Stomach (tissue), 9 donors: ENCODE measurements around the gene DNAH10. TPM values are rescaled to one million over a fixed set of nuclear protein-coding genes. Genes with fewer than 3 reads are reported as not detected.
A peak's percentile ranks its signal among the peaks of the same experiment; 100 is the strongest.

Experiments
- DNase-seq, 2 donors: peaks; one replicate each; pipeline versions ENCODE4 v3.0.0 to v3.0.0-alpha.2; 2013 to 2019
- H3K27ac ChIP-seq, 5 donors: fragments of 200-600 bp in 4 of 5; sonication (generic) in 4 of 5; one replicate each; pipeline ENCODE4 v1.5.1; 2013 to 2019; ENCODE audit warnings: mild to moderate bottlenecking in 1 of 5, moderate library complexity in 1 of 5
- H3K27me3 ChIP-seq, 3 donors: fragments of 200-600 bp; sonication (generic); one replicate each; pipeline ENCODE4 v1.5.1; 2017 to 2019; ENCODE audit warnings: mixed run types in 1 of 3
- H3K36me3 ChIP-seq, 4 donors: fragments of 200-600 bp; sonication (generic); 1 replicate in 3 of 4; 2 replicates in 1 of 4; pipeline ENCODE4 v1.5.1; 2016 to 2019
- H3K4me1 ChIP-seq, 4 donors: fragments of 200-600 bp; sonication (generic); one replicate each; pipeline ENCODE4 v1.5.1; 2016 to 2019
- H3K4me3 ChIP-seq, 4 donors: fragments of 200-600 bp; sonication (generic) in 3 of 4; one replicate each; pipeline ENCODE4 v1.5.1; 2016 to 2019; ENCODE audit warnings: mild to moderate bottlenecking in 1 of 4
- H3K9me3 ChIP-seq, 4 donors: fragments of 200-600 bp; sonication (generic); one replicate each; pipeline ENCODE4 v1.5.1; 2016 to 2019
- CTCF ChIP-seq, 7 experiments: fragments of 450-650 bp in 4 of 7; fragments of 200-600 bp in 3 of 7; sonication (generic) in 3 of 7; IDR thresholded peaks; one replicate each; pipeline ENCODE4 v1.5.1; 2016 to 2019; ENCODE audit warnings: antibody characterized with exemption in 7 of 7, control low read depth in 2 of 7, mild to moderate bottlenecking in 1 of 7
- EP300 ChIP-seq: sonication (generic); formaldehyde crosslinking; IDR thresholded peaks from one replicate; pipeline ENCODE4 v1.6.1; 2017; ENCODE audit warnings: antibody characterized with exemption
- POLR2A ChIP-seq, 4 donors: fragments of 450-650 bp; IDR thresholded peaks; one replicate each; pipeline ENCODE4 v1.6.1; 2016; ENCODE audit warnings: antibody characterized with exemption in 4 of 4, control low read depth in 2 of 4, mild to moderate bottlenecking in 1 of 4, moderate library complexity in 1 of 4
- POLR2AphosphoS5 ChIP-seq, 3 donors: sonication (generic); formaldehyde crosslinking; IDR thresholded peaks; one replicate each; pipeline ENCODE4 v1.6.1; 2016; ENCODE audit warnings: antibody characterized with exemption in 3 of 3
- WGBS, 5 donors: extraction: QIAGEN DNeasy Blood & Tissue Kit in 3 of 5; methylation state at CpG; one replicate each; pipeline versions ENCODE4 v1.1.5 to v1.1.7; 2013 to 2018; 5-methylcytosine and 5-hydroxymethylcytosine counted together
- intact Hi-C: fragments of 100-400 bp; cut with DNase I; formaldehyde crosslinking; loops from one replicate; pipeline ENCODE4 v1.15.1; 2023; ENCODE audit warnings: low total_unique reads
- polyA plus RNA-seq, 3 donors: library from polyadenylated mRNA; stranded (reverse); fragments of 200-250 nt; gene quantifications; one replicate each; pipeline ENCODE4 v1.2.3, GENCODE V29; 2013
- total RNA-seq, 5 donors: library from RNA; depleted of rRNA; stranded (reverse); fragments of >200 nt; gene quantifications; one replicate each; pipeline versions ENCODE4 v1.1.0 to v1.2.3, GENCODE V29; 2014 to 2016
- donor health status: healthy with polysubstance abuse.
- donor health status: Bipolar disorder and iron deficiency.
- donor health status: healthy.

Gene DNAH10
- total and polyA plus RNA-seq, 8 donors = under 0.01 to 0.92 (median 0.15) TPM; not detected in 3

- H3K9me3 ChIP-seq = no peaks in the 10 kb centered on the region
- H3K4me1 ChIP-seq = peaks cover 16 to 20% (median 17%) of the 10 kb centered on the region in 4 donors
- WGBS, 5 donors = 20 to 31% (median 24%) methylated on average over 15 of the region's 15 CpGs
- intact Hi-C loops = no loop called here
- peak overlapping the region; percentile 40 to 61 (median 54) for H3K4me3 ChIP-seq
- H3K36me3 ChIP-seq = peaks cover 0 to 30% (median 21%) of the 10 kb centered on the region in 4 donors
- peaks cover 4 to 34% (median 14%) of the 10 kb centered on the region in 3 donors for H3K27me3 ChIP-seq
- TF ChIP-seq CTCF (IDR thresholded peaks at IDR 0.05) (no peak), POLR2AphosphoS5 (IDR thresholded peaks at IDR 0.05) (no peak), POLR2A (IDR thresholded peaks at IDR 0.05) (no peak), EP300 (no peak)
- no peak for DNase-seq
- no peak overlapping the region for H3K27ac ChIP-seq
These were observed 583 bp downstream of the DNAH10 start for GRCh38 chr12:123762715-123763052.

GRCh38 chr12:123763093-123763492, 992 bp downstream of the DNAH10 start:
- no peaks in the 10 kb centered on the region for H3K9me3 ChIP-seq
- peaks cover 4 to 34% (median 14%) of the 10 kb centered on the region in 3 donors for H3K27me3 ChIP-seq
- no peak overlapping the region for H3K4me3 ChIP-seq
- DNase-seq = peak in 1 of 2 donors; percentile 16
- 55 to 75% (median 69%) methylated on average over 8 of the region's 8 CpGs for WGBS, 5 donors
- no peak overlapping the region for H3K27ac ChIP-seq
- intact Hi-C loops = no loop called here
- TF ChIP-seq CTCF (IDR thresholded peaks at IDR 0.05) (no peak), POLR2A (IDR thresholded peaks at IDR 0.05) (no peak), POLR2AphosphoS5 (IDR thresholded peaks at IDR 0.05) (no peak), EP300 (no peak)
- H3K4me1 ChIP-seq = peaks cover 16 to 20% (median 17%) of the 10 kb centered on the region in 4 donors
- H3K36me3 ChIP-seq = peaks cover 0 to 27% (median 17%) of the 10 kb centered on the region in 4 donors

GRCh38 chr12:123764109-123764508, 2.0 kb downstream of the DNAH10 start:
- 70 to 77% (median 75%) methylated on average over 12 of the region's 12 CpGs for WGBS, 5 donors
- Histone ChIP-seq H3K4me1 (peaks cover 16 to 20% (median 17%) of the 10 kb centered on the region in 4 donors), H3K9me3 (no peaks in the 10 kb centered on the region), H3K27me3 (peaks cover 4 to 34% (median 14%) of the 10 kb centered on the region in 3 donors), H3K4me3 (no peak overlapping the region), H3K36me3 (peaks cover 0 to 17% (median 7%) of the 10 kb centered on the region in 4 donors), H3K27ac (no peak overlapping the region)
- DNase-seq = no peak
- no peak for TF ChIP-seq EP300
- no peak for TF ChIP-seq CTCF (IDR thresholded peaks at IDR 0.05)
- intact Hi-C loops = no loop called here

GRCh38 chr12:123765504-123766035, 3.5 kb downstream of the DNAH10 start:
- no peak for TF ChIP-seq CTCF (IDR thresholded peaks at IDR 0.05)
- TF ChIP-seq POLR2AphosphoS5 (IDR thresholded peaks at IDR 0.05) = no peak
- no peak for TF ChIP-seq POLR2A (IDR thresholded peaks at IDR 0.05)
- TF ChIP-seq EP300 = no peak

More at GRCh38 chr12:123765504-123766035, 3.5 kb downstream of the DNAH10 start:
- H3K4me3 ChIP-seq = no peak overlapping the region
- H3K9me3 ChIP-seq = no peaks in the 10 kb centered on the region
- no peak for DNase-seq
- intact Hi-C loops = no loop called here
- 69 to 86% (median 78%) methylated on average over 2 of the region's 2 CpGs for WGBS, 5 donors
- H3K4me1 ChIP-seq = peaks cover 16 to 20% (median 17%) of the 10 kb centered on the region in 4 donors
- H3K27me3 ChIP-seq = peaks cover 4 to 34% (median 14%) of the 10 kb centered on the region in 3 donors
- no peak overlapping the region for H3K27ac ChIP-seq
- H3K36me3 ChIP-seq = peaks cover 0 to 4% (median 0%) of the 10 kb centered on the region in 4 donors
